Neural cell (in vitro differentiated cells): ENCODE results near the gene TP53TG3E.
"Not testable (repeated sequence)": the region's sequence is repeated elsewhere in the genome, so short reads cannot be mapped to it uniquely, and the experiment has no call there.

Experiments
- CTCF ChIP-seq: fragments of 450-650 bp; IDR thresholded peaks from 2 replicates; pipeline ENCODE4 v1.5.1; 2014; ENCODE audit warnings: antibody characterized with exemption, mild to moderate bottlenecking, moderate library complexity; ENCODE audit not compliant: poor library complexity, severe bottlenecking
- POLR2AphosphoS5 ChIP-seq: IDR thresholded peaks from 2 replicates; pipeline ENCODE4 v1.6.1; 2012
- TAF1 ChIP-seq: IDR thresholded peaks from 2 replicates; pipeline ENCODE4 v1.6.1; 2012; ENCODE audit warnings: low read depth

- not testable (repeated sequence) for TF ChIP-seq CTCF, TAF1, POLR2AphosphoS5
Observed at GRCh38 chr16:33337627-33338542, 33.8 kb downstream of the TP53TG3E start.
